ENCODE measurements around the gene PDZD2.

DNA sequence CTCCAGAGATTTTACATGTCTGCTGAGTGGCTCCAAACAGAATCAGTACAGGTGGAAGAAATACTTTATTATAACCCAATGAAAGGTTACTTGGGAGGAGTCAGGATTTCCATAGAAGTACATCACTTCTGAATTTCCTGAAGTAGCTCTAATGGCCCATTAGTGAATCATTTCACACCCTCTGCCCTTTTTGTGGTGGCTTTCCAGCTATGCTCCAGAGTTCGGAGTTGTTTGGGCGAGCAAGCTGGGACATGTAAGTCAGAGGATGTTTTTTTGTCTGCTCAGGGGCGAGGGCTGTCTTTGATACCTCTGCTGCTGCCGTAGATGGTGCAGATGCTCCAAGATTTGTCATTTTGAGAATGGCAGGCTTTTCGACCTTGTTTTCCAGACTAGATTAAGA, 309.1 kb downstream of the PDZD2 start:
- TF ChIP-seq EZH2 (IDR thresholded peaks at IDR 0.05; ENCODE audit: borderline replicate concordance, low read length) (no peak), CTCF (conservative IDR thresholded peaks at IDR 0.05 in 1 of 2, IDR thresholded peaks at IDR 0.05 in 1 of 2; ENCODE audit: extremely low read depth in 1 of 2, insufficient read depth in 1 of 2, low read depth in 1 of 2, low read length in 2 of 2) (no peak)

All from mammary epithelial cell (primary cell).